Measurements from ENCODE around the gene GDF9.
A peak's percentile ranks its signal among the peaks of the same experiment; 100 is the strongest.

The GDF9 gene

DNA sequence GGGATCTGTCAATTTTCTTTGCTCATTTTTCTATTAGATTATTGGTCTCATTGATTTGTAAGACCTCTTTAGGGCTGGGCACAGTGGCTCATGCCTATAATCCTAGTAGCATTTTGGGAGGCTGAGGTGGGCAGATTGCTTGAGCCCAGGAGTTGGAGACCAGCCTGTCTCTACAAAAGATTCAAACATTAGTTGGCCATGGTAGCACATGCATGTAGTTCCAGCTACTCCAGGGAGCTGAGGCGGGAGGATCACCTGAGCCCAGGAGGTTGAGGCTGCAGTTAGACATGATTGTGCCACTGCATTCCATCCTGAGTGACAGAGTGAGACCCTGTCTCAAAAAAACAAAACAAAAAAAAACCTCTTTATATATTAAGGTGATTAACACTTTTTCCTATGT, 29.4 kb downstream of the GDF9 start:
- no peak for DNase-seq (ENCODE audit: low spot score)

GRCh38 chr5:132834057-132834456, 32.2 kb downstream of the GDF9 start:
- DNase-seq (ENCODE audit: low spot score): no peak

- no peak for DNase-seq (ENCODE audit: low spot score)
These were observed 33.7 kb downstream of the GDF9 start for GRCh38 chr5:132832612-132833011.

DNA sequence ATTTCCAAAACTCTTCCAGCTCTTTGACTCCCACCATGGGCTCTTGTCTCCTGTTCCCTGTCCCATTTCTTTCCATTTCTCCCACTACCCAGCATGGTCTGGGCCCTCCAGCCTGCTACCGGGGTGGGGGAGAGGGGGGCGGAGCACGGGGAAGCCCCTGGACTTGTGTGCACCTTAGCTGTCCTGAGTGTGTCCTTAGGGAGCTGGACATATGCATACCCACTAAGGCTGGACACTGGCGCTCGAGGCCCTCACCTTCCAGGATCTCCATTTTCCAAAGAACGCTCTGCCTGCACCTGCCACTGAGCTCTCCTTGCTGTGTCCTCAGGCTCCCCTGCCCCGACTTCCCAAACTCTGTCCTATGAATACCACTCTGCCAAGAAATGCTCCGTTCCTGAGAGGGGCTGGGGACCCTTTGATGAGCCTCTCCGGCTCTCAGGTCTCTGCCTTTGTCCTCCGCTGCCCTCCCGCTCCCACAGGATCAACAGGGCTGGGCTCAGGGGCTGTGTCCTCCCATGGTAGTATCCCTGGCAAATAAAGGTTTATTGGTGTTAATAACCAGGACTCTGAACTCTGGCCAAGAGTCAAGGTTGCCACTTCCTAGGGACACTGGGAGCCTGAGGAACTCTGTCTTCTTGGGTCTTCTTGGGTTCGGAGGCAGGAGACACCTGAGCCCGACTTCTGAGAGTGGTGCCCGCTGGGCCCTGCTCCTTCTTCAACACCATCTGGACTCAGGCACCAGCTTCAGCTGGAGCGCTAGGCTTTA, 35.0 kb downstream of the GDF9 start:
- no peak for DNase-seq (ENCODE audit: low spot score)

- DNase-seq (ENCODE audit: low spot score): peak; percentile 73
These were observed 35.7 kb downstream of the GDF9 start, which contains the start of gene SHROOM1 for GRCh38 chr5:132830436-132831094. TSS of gene SHROOM1 (minus strand) at chr5:132830647. CDS start at chr5:132826140, 4,507 bp downstream.

DNA sequence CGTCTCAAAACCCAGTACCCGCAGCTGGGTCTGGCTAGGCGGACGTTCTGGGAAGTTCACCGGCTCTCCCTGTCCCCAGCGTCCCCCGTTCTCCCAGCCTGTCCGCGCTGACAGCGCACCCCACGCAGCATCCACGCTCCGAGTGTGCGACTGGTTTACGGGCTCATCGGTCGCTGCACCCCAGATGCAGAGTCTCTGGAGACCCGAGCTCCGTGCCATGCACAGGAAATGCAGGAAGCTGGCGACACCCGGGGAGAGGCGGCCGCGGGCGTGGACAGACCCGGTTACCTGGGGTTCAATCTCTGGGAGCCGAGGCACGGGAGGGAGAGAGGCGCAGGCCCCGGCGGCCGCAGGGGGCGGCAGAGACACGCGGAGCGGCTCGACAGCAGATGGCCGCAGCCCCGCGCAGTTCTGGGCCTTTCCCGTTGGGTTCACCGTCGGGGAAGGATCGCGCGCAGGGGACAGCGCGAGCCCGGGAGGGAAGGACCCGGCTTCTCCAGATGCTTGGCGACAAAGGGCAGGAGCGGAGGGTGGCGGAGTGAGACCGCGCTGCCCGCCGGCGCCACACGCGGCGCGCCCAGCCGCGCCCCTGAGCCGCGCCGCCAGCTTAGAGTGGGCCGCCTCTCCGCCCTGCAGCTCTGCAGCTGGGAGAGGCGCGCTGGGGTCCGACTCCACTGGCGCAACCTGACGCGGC, 36.4 kb downstream of the GDF9 start:
- peak; percentile 81 for DNase-seq (ENCODE audit: low spot score)

GRCh38 chr5:132828846-132829494, 37.3 kb downstream of the GDF9 start:
- no peak for DNase-seq (ENCODE audit: low spot score)

DNA sequence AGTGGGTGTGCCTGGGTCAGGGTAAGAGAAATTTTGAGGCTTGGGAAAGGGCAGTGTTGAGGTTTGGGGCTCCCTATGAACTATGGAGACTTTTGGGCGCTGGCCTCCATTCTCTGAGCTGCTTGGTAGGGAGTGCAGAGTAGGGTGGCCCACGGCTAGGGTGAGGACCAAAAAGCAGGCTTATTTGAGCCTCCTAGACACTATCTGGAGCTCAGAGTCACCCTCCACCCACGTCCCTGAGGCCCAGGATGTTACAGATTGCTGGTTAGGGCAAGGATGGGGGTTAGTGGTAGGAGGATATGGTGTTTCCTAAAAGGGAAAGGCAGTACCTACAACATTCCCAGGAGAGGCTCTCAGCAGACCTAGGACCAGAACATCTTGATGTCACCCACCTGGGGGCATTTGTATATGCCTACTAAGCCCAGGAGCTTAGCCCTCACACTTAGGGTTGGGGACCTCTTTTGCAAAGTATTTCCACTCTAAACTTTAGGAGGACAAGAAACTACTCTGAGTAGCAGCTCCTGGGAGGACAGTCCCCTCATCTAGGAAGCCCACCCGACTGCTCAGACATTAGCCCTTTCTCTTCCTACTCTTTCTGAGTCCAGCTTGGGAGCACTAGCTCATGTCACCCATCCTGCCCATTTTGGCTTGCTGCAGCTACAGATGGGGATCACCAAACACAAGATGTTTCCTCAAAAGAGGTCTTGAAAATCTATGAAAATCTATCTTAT, 38.2 kb downstream of the GDF9 start:
- no peak for DNase-seq (ENCODE audit: low spot score)

DNA sequence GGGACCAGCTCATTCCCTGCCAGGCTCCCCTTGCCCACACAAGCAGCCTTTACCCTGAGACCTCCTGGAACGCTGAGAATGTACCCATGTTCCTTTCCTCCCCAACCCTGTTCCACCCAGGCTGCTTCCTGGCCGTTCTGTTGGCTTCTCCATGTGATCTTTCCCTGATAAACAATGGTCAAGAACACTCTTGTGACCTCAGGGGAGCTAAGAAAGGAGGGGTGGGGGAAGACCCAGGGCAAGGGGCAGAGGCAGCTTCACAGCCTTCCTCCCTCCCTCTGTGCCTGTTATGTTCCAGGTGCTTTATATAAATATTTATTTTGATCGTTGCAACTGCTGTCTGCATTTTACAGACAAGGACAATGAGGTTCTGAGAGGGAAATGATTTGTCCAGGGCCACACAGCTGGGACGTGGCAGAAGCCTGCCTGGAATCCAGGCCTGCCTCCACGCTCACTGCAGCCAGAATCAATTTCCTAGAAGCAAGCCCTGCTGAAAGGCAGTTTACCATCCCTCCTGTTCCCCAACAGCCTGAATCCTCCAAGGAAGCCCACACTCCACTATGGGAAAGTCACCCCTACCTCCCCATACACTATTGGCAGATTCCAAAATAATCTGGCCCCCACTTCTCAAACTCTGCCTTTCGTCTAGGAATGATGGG, 39.7 kb downstream of the GDF9 start:
- DNase-seq (ENCODE audit: low spot score): no peak

- peak; percentile 67 for DNase-seq (ENCODE audit: low spot score)
These were observed 40.4 kb downstream of the GDF9 start for GRCh38 chr5:132825834-132826391.

DNA sequence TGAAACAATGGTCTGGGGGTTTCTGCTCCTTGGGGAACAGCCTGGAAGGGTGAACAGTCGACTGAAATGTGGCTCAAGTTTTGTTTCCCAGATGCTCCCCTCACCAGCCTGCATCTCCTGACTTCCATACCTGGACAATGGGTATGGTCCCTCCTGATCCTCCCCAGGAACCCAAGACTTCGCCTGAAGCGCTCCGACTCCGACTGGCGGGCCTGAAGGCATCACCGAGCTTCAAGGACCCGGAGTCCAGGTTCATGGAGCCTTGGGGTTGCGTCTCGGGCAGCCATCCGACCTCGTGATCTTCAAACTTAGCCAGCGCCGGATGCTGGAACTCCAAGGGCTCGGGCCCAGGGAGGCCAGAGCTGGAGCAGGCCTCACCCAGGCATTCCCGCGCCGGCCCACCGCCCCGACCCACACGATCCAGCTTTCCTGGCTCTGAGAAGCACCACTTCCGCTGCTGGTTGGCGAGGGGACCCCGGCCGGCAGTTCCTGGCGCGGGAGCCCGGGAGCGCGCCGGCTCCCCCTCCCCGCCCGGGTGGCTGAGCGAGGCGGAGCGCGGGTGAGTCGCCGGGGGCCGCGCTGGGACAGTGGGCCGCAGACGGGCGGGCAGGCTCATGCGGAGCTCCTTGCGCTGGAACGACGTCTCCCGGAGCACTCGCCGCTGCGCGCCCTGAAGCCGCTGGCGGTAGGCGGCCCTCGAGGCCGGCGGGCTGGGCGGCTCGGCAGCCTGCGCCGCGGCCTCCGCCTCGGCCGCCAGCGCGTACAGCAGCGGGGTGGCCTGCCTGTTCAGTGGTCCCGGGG, 41.0 kb downstream of the GDF9 start:
- DNase-seq (ENCODE audit: low spot score): peak; percentile 71

GRCh38 chr5:132824426-132824825, 41.8 kb downstream of the GDF9 start:
- DNase-seq (ENCODE audit: low spot score): no peak

GRCh38 chr5:132823481-132824050, 42.7 kb downstream of the GDF9 start:
- no peak for DNase-seq (ENCODE audit: low spot score)

DNA sequence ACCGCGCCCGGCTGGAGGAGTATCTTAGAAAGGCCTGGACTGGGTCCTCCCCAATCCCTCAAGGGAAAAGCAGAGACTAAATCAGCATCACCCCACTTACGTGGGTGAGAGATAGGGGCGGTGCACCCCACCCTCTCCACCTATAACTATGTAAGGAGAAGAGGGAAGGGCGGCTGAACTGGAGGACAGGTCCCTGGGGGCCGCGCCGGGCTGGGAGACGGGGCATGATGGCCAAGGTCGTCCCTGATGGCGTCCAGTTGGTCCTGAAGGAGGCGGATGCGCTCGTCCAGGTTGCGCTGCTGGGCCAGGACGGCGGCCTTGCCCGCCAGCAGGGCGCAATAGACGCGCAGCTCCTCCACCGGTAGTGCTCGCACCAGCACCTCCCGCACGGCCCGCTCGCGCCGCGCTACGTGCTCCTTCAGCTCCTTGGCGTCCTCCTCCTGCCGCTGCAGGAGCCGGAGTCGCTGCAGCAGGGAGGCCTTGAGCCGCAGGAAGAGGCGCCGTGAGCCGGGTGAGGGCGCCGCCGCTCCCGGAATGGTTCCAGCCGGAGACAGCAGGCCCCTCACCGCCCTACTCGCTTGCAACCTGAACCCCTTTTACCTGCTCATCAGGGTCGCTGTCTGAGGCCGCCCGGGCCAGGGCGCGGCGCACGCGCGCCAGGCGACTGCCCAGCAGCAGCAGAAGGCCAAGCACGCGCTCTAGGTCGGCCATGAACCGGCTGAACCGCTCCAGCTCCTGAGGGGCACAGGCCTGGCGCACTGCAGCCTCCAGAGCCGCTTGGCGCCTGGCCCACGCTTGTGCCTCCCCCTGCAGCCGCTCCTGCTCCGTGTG, 43.4 kb downstream of the GDF9 start:
- DNase-seq (ENCODE audit: low spot score): peak; percentile 83

GRCh38 chr5:132821791-132822190, 44.5 kb downstream of the GDF9 start:
- DNase-seq (ENCODE audit: low spot score): no peak

DNA sequence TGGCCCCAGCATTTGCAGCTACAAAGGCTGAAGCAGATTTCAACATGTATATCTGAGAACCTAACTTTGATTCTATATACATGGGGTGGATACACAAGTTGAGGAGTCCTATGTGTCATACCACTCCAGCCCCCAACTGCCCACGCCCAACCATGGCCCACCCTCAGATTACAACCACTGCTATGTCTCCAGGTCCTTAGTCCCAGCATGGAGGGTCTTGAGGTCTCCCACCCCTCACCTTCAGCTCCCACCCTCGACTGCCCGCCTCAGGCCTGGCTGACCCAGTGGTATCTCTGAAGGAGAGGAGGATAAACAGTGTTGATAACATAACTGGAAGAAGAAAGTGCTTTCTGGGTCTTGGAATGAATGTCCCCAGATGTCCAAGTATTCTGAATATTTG, 44.9 kb downstream of the GDF9 start:
- no peak for DNase-seq (ENCODE audit: low spot score)

GRCh38 chr5:132820162-132820754, 46.0 kb downstream of the GDF9 start:
- DNase-seq (ENCODE audit: low spot score): peak; percentile 94

DNA sequence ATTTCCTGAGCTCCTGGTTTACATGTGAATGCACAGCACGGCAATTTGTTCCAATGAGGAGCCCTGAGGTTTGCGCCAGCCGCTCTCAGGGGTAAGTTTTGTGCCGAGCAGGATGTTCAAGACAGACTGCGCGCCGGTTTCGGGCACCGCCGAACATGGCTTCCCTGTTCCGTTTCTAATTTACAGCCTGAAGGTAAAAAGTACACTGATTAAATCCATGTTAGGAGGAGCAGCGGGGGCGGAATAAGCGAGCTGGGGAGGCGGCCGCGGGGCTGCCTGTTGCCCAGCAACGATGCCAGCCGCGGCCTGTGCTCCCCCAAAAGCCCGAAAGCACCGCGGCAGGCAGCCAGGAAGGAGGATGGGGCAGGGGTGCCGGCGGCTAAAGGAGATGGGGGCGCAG, 46.8 kb downstream of the GDF9 start:
- no peak for DNase-seq (ENCODE audit: low spot score)

All from ecto neural progenitor cell (in vitro differentiated cells).